ENCODE results near the gene PRLR. TPM values are rescaled to one million over a fixed set of nuclear protein-coding genes. Genes with fewer than 3 reads are reported as not detected.

Gene PRLR
- total and polyA plus RNA-seq, 9 of the 15 experiments (the other 6 are each of a cell fraction or from before 2014, with no cell fraction given): 0.02 TPM; not detected in 8

DNA sequence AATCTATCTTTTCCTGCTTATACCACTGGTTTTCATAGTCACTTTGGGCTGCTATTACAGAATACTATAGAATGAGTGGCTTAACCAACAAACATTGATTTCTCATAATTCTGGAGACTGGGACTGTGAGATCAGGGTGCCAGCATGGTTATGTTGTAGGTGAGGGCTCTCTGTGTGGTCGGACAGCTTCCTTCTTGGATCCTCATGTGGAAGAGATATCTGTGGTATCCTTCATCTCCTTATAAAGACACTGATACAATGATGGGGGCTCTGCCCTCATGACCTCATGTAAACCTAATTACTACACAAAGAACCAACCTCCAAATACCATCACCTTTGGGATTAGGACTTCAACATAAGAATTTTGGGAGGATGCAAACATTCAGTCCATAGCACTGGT is 13.9 kb upstream of the PRLR start:
- H3K9ac ChIP-seq (ENCODE audit: insufficient read depth in 1 of 2, low read depth in 2 of 2, low read length in 2 of 2): no peak overlapping the region
- H3K4me2 ChIP-seq (ENCODE audit: insufficient read depth, low read length): no peak overlapping the region
- no peaks in the 10 kb centered on the region for H3K27me3 ChIP-seq (ENCODE audit: control insufficient read depth in 2 of 2, insufficient read depth in 2 of 2, low read length in 2 of 2)
- no peaks in the 10 kb centered on the region for H3K9me1 ChIP-seq (ENCODE audit: control insufficient read depth, insufficient read depth, low read length)
- ATAC-seq (no peak), FAIRE-seq (no peak), DNase-seq (ENCODE audit: extremely low read depth in 1 of 4, low spot score in 3 of 4) (no peak)
- POLR2A ChIA-PET: interaction anchor here (0.6 kb wide), 1 partner anchor 35 kb away, joined by 3 read pairs; no protein-coding TSS in a partner anchor
- H4K20me1 ChIP-seq (replicated peaks; ENCODE audit: control insufficient read depth, insufficient read depth, low read length): no peaks in the 10 kb centered on the region
- H3K79me2 ChIP-seq (ENCODE audit: control insufficient read depth, insufficient read depth, low read length): no peaks in the 10 kb centered on the region
- H3K9me3 ChIP-seq (replicated peaks; ENCODE audit: control insufficient read depth, insufficient read depth, low read depth, low read length): no peaks in the 10 kb centered on the region
- TF ChIP-seq CEBPB (tag; IDR thresholded peaks at IDR 0.05): no peak
- no peak for TF ChIP-seq DPF2 (IDR thresholded peaks at IDR 0.05)
- no peak overlapping the region for H3K27ac ChIP-seq (ENCODE audit: extremely low read depth, low read depth, low read length)
- WGBS (ENCODE audit: insufficient coverage, low coverage, missing lambda C conversion rate): 0% methylated on average over 1 of the region's 1 CpG
- intact Hi-C loops (cut with micrococcal nuclease): loop anchor here (1.0 kb wide), 1 partner anchor 20 kb away; no protein-coding TSS in a partner anchor
- H2AFZ ChIP-seq (ENCODE audit: low read depth, low read length): no peak overlapping the region
- no peak overlapping the region for H3K4me3 ChIP-seq
- no peaks in the 10 kb centered on the region for H3K4me1 ChIP-seq (replicated peaks in 1 of 2; ENCODE audit: control insufficient read depth in 2 of 2, insufficient read depth in 2 of 2, low read length in 2 of 2)
- no peaks in the 10 kb centered on the region for H3K36me3 ChIP-seq (ENCODE audit: control insufficient read depth, insufficient read depth, low read length)
- in situ Hi-C loops (cut with MboI): no loop called here
- no TSS peak for BruUV-seq (replicated peaks)
- CTCF ChIA-PET (ENCODE audit: low intra/inter-chr PET ratio): no interaction called here

DNA sequence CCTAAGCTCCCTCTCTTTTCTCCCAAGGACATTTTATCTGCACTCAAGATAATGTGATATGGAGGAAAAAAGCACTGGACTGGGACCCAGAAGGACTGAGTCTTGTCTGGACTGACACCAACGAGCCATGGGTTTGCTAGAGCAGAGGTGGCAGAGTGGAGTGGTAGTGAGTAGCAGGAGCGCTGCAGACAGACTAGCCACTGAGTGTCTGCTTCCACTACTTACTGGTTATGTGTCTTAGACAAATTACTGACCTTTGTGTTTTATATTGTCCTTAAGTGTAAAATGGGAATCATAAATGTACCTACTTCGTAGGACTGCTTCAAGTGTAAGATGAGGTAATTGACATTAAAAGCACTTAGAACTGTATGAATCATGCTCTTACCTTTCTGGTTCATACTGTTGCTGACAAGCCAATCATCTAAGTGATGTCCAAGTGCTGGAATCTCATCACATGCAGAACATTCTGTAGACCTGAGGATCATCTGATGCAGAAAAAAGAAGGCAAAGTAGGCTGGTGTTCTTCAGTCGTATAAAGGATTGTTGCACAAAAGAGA is 12.5 kb upstream of the PRLR start:
- no peaks in the 10 kb centered on the region for H3K9me1 ChIP-seq (ENCODE audit: control insufficient read depth, insufficient read depth, low read length)
- FAIRE-seq (no peak), ATAC-seq (no peak), DNase-seq (ENCODE audit: extremely low read depth in 1 of 4, low spot score in 3 of 4) (no peak)
- H2AFZ ChIP-seq (ENCODE audit: low read depth, low read length): no peak overlapping the region
- no peaks in the 10 kb centered on the region for H3K4me1 ChIP-seq (replicated peaks in 1 of 2; ENCODE audit: control insufficient read depth in 2 of 2, insufficient read depth in 2 of 2, low read length in 2 of 2)
- H3K9me3 ChIP-seq (replicated peaks; ENCODE audit: control insufficient read depth, insufficient read depth, low read depth, low read length): no peaks in the 10 kb centered on the region
- intact Hi-C loops (cut with micrococcal nuclease): no loop called here
- no peak overlapping the region for H3K4me3 ChIP-seq
- H3K79me2 ChIP-seq (ENCODE audit: control insufficient read depth, insufficient read depth, low read length): no peaks in the 10 kb centered on the region
- no peaks in the 10 kb centered on the region for H4K20me1 ChIP-seq (replicated peaks; ENCODE audit: control insufficient read depth, insufficient read depth, low read length)
- in situ Hi-C loops (cut with MboI): no loop called here
- BruUV-seq (replicated peaks): no TSS peak
- H3K9ac ChIP-seq (ENCODE audit: insufficient read depth in 1 of 2, low read depth in 2 of 2, low read length in 2 of 2): no peak overlapping the region
- no peak for TF ChIP-seq ZNF143 (CRISPR knock-in tag; IDR thresholded peaks at IDR 0.05)
- TF ChIP-seq, protein P1, sequence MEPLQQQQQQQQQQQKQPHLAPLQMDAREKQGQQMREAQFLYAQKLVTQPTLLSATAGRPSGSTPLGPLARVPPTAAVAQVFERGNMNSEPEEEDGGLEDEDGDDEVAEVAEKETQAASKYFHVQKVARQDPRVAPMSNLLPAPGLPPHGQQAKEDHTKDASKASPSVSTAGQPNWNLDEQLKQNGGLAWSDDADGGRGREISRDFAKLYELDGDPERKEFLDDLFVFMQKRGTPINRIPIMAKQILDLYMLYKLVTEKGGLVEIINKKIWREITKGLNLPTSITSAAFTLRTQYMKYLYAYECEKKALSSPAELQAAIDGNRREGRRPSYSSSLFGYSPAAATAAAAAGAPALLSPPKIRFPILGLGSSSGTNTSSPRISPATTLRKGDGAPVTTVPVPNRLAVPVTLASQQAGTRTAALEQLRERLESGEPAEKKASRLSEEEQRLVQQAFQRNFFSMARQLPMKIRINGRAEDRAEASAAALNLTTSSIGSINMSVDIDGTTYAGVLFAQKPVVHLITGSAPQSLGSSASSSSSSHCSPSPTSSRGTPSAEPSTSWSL (CRISPR knock-in tag; IDR thresholded peaks at IDR 0.05; ENCODE audit: borderline replicate concordance): no peak
- TF ChIP-seq, protein P2, sequence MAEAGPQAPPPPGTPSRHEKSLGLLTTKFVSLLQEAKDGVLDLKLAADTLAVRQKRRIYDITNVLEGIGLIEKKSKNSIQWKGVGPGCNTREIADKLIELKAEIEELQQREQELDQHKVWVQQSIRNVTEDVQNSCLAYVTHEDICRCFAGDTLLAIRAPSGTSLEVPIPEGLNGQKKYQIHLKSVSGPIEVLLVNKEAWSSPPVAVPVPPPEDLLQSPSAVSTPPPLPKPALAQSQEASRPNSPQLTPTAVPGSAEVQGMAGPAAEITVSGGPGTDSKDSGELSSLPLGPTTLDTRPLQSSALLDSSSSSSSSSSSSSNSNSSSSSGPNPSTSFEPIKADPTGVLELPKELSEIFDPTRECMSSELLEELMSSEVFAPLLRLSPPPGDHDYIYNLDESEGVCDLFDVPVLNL (CRISPR knock-in tag; IDR thresholded peaks at IDR 0.05; ENCODE audit: low read depth): no peak
- no peak for TF ChIP-seq ARHGAP35 (IDR thresholded peaks at IDR 0.05; ENCODE audit: partially characterized antibody)
- no peak for TF ChIP-seq U2AF2 (optimal IDR thresholded peaks at IDR 0.05; ENCODE audit: low read depth, low read length)
- TF ChIP-seq ZNF347 (CRISPR knock-in tag; IDR thresholded peaks at IDR 0.05; ENCODE audit: low read depth): no peak
- no peak for TF ChIP-seq TCF3 (CRISPR knock-in tag; IDR thresholded peaks at IDR 0.05)
- TF ChIP-seq ZNF75A (CRISPR knock-in tag; IDR thresholded peaks at IDR 0.05): no peak
- TF ChIP-seq KLF13 (tag; IDR thresholded peaks at IDR 0.05; ENCODE audit: borderline replicate concordance, low read depth): no peak
- no peak for TF ChIP-seq CREB1 (IDR thresholded peaks at IDR 0.05)
- TF ChIP-seq CREB1 (CRISPR knock-in tag; IDR thresholded peaks at IDR 0.05): no peak
- no peak for TF ChIP-seq ELF2 (CRISPR knock-in tag; IDR thresholded peaks at IDR 0.05)
- no peak overlapping the region for H3K4me2 ChIP-seq (ENCODE audit: insufficient read depth, low read length)
- ChIA-PET CTCF (ENCODE audit: low intra/inter-chr PET ratio) (no interaction called here), POLR2A (no interaction called here)
- no peaks in the 10 kb centered on the region for H3K27me3 ChIP-seq (ENCODE audit: control insufficient read depth in 2 of 2, insufficient read depth in 2 of 2, low read length in 2 of 2)
- no peak overlapping the region for H3K27ac ChIP-seq (ENCODE audit: extremely low read depth, low read depth, low read length)
- 0% methylated on average over 4 of the region's 4 CpGs for WGBS (ENCODE audit: insufficient coverage, low coverage, missing lambda C conversion rate)
- no peaks in the 10 kb centered on the region for H3K36me3 ChIP-seq (ENCODE audit: control insufficient read depth, insufficient read depth, low read length)

All from K562 (cell line).